Endometrial microvascular endothelial cells (primary cell): ENCODE measurements around the gene ATP11A. TPM values are rescaled to one million over a fixed set of nuclear protein-coding genes. Genes with fewer than 3 reads are reported as not detected.
"Not testable (repeated sequence)": the region's sequence is repeated elsewhere in the genome, so short reads cannot be mapped to it uniquely, and the experiment has no call there.

Source experiments
- in situ Hi-C: cut with HindIII; loops from 2 replicates; pipeline ENCODE4 v1.10.0; 2017; ENCODE audit warnings: low sequenced_read_pairs, low pct_unique_long_range_greater_than_20kb; ENCODE audit errors: inconsistent ontology term
- total RNA-seq: library from RNA; depleted of rRNA; stranded (reverse); fragments of >200 nt; gene quantifications from one replicate; pipeline ENCODE4 v1.2.3, GENCODE V29; 2015; ENCODE audit errors: inconsistent ontology term

Gene ATP11A
- total RNA-seq, 1 donor from 2014 or later = 45.8 TPM

- in situ Hi-C loops = no loop called here
Measured at GRCh38 chr13:112838842-112839117, 148.9 kb downstream of the ATP11A start.

- in situ Hi-C loops = no loop called here
Measured at GRCh38 chr13:112839356-112840105, 149.7 kb downstream of the ATP11A start.

- in situ Hi-C loops = no loop called here
Measured at GRCh38 chr13:112840472-112841302, 150.8 kb downstream of the ATP11A start.

GRCh38 chr13:112841303-112842015 lies 151.6 kb downstream of the ATP11A start:
- in situ Hi-C loops = not testable (repeated sequence)

- in situ Hi-C loops = no loop called here
Measured at GRCh38 chr13:112842343-112842856, 152.6 kb downstream of the ATP11A start.

GRCh38 chr13:112842931-112843391 lies 153.1 kb downstream of the ATP11A start:
- in situ Hi-C loops = no loop called here

GRCh38 chr13:112843392-112844111 lies 153.7 kb downstream of the ATP11A start:
- in situ Hi-C loops = no loop called here

- in situ Hi-C loops = no loop called here
Measured at GRCh38 chr13:112844411-112844810, 154.6 kb downstream of the ATP11A start.

GRCh38 chr13:112844879-112845278 lies 155.0 kb downstream of the ATP11A start:
- in situ Hi-C loops = no loop called here

- in situ Hi-C loops = no loop called here
Measured at GRCh38 chr13:112845511-112846144, 155.8 kb downstream of the ATP11A start.

- in situ Hi-C loops = no loop called here
Measured at GRCh38 chr13:112846411-112847115, 156.7 kb downstream of the ATP11A start.

GRCh38 chr13:112849500-112849899 lies 159.7 kb downstream of the ATP11A start:
- in situ Hi-C loops = no loop called here

GRCh38 chr13:112850273-112850672 lies 160.4 kb downstream of the ATP11A start:
- in situ Hi-C loops = no loop called here

GRCh38 chr13:112851107-112852038 lies 161.5 kb downstream of the ATP11A start:
- in situ Hi-C loops = no loop called here

GRCh38 chr13:112852392-112852791 lies 162.6 kb downstream of the ATP11A start:
- in situ Hi-C loops = no loop called here

GRCh38 chr13:112852808-112853207 lies 163.0 kb downstream of the ATP11A start:
- in situ Hi-C loops = no loop called here

GRCh38 chr13:112854321-112854720 lies 164.5 kb downstream of the ATP11A start:
- in situ Hi-C loops = no loop called here
